ENCODE data around the gene TLN1. TPM values are rescaled to one million over a fixed set of nuclear protein-coding genes. Genes with fewer than 3 reads are reported as not detected.

TLN1 gene
- total and polyA plus RNA-seq, 10 donors: 79.9 to 881 (median 469) TPM

DNA sequence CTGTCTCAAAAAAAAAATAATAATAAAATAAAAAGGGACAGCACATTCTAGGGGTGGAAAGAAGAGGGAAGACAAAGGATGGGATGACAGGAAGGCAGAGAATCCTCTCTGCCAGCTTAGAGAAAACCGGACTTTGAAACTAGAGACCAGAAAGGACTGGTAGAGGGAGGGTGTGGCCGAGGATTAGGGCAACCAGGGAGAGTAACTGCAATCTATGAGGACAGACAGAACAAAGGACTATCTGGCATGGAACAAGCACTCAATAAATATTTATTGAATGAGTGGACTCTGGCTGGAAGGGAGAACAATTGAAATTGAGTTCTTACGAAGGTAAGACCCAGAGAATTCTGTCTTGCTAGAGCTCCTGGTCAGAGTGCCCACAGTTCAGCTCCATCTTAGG lies 14.6 kb upstream of the TLN1 start:
- TF ChIP-seq POLR2A (IDR thresholded peaks at IDR 0.05): no peak
- TF ChIP-seq POLR2AphosphoS5 (IDR thresholded peaks at IDR 0.05): no peak
- TF ChIP-seq, protein P1, sequence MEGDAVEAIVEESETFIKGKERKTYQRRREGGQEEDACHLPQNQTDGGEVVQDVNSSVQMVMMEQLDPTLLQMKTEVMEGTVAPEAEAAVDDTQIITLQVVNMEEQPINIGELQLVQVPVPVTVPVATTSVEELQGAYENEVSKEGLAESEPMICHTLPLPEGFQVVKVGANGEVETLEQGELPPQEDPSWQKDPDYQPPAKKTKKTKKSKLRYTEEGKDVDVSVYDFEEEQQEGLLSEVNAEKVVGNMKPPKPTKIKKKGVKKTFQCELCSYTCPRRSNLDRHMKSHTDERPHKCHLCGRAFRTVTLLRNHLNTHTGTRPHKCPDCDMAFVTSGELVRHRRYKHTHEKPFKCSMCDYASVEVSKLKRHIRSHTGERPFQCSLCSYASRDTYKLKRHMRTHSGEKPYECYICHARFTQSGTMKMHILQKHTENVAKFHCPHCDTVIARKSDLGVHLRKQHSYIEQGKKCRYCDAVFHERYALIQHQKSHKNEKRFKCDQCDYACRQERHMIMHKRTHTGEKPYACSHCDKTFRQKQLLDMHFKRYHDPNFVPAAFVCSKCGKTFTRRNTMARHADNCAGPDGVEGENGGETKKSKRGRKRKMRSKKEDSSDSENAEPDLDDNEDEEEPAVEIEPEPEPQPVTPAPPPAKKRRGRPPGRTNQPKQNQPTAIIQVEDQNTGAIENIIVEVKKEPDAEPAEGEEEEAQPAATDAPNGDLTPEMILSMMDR (IDR thresholded peaks at IDR 0.05 in 8 of 11, conservative IDR thresholded peaks at IDR 0.05 in 3 of 11): no peak
- Histone ChIP-seq H3K9me3 (no peaks in the 10 kb centered on the region), H3K4me3 (peak overlapping the region in 6 of 8 donors; percentile 69 to 96 (median 80)), H3K36me3 (peaks cover 0 to 58% (median 45%) of the 10 kb centered on the region in 6 donors), H3K4me1 (peaks cover 34 to 94% (median 56%) of the 10 kb centered on the region in 6 donors), H3K27ac (no peak overlapping the region), H3K27me3 (replicated peaks in 1 of 7) (no peaks in the 10 kb centered on the region)
- 63 to 80% (median 73%) methylated on average over 3 of the region's 3 CpGs for WGBS, 5 donors
- intact Hi-C loops (cut with DNase I; ENCODE audit: low total_unique reads): loop anchor here (10.0 kb wide), 1 partner anchor 58 kb away; no protein-coding TSS in a partner anchor
- DNase-seq: no peak

DNA sequence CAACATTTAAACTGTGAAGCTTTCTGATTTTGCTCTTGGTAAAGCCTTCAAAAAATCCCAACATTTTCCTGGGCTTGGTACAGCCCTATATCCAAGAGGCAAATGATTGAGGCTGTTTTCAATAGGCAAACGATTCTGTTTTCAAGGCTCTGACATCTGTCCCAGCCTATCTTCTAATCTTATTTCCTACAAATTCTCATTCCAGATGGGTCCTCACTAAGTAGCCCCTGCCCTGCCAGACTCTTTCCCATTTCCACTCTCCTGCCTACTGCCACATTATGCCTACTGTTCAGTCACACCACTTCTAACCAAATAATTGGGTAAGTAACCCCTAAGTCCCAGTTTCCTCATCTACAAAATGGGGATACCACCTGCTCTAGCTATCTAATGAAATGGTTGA lies 13.6 kb upstream of the TLN1 start:
- TF ChIP-seq POLR2A (IDR thresholded peaks at IDR 0.05) (no peak), POLR2AphosphoS5 (IDR thresholded peaks at IDR 0.05) (no peak)
- TF ChIP-seq, protein P1 (IDR thresholded peaks at IDR 0.05 in 8 of 11, conservative IDR thresholded peaks at IDR 0.05 in 3 of 11): no peak
- Histone ChIP-seq H3K36me3 (peaks cover 0 to 58% (median 44%) of the 10 kb centered on the region in 6 donors), H3K9me3 (no peaks in the 10 kb centered on the region), H3K4me3 (peak overlapping the region in 3 of 8 donors; percentile 74 to 96 (median 84)), H3K27me3 (replicated peaks in 1 of 7) (no peaks in the 10 kb centered on the region), H3K27ac (no peak overlapping the region), H3K4me1 (peaks cover 34 to 85% (median 52%) of the 10 kb centered on the region in 6 donors)
- intact Hi-C loops (cut with DNase I; ENCODE audit: low total_unique reads): loop anchor here (10.0 kb wide), 1 partner anchor 59 kb away; no protein-coding TSS in a partner anchor
- no peak for DNase-seq
- 55 to 69% (median 67%) methylated on average over 1 of the region's 1 CpG for WGBS, 5 donors

DNA sequence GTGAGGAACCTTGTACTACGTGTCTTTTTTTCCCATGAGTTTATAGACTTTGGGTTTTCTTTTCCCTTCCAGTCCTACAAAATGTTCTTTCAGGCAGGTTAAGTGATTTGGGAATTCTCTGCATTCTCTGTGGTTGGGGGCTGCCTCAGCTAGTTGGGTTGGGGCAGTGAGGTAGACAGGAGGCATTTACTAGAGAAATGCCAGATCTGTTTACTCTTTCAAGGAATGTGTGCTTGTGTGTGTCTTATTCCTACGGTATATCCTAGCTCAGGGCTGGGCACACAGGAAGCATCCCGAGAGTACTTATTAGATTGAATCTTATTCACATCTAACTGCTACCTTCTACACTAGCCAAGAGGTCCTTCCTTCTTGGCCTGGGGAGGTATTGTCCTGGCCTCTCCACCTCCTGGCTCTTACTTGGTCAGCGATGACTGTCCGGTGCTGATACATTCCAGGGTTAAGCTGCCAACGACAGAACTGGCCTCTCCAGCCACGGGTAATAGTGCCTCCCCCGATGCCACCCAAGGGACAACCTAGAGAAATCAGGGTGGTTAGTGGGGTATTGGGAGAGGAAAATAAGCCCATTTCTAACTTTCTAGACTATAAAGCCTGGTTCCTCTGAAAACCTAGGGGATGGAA lies 12.0 kb upstream of the TLN1 start:
- intact Hi-C loops (cut with DNase I; ENCODE audit: low total_unique reads): loop anchor here (10.0 kb wide), 1 partner anchor 61 kb away; no protein-coding TSS in a partner anchor
- no peaks in the 10 kb centered on the region for H3K27me3 ChIP-seq (replicated peaks in 1 of 7)
- WGBS, 5 donors: 87 to 93% (median 90%) methylated on average over 8 of the region's 8 CpGs
- no peaks in the 10 kb centered on the region for H3K9me3 ChIP-seq
- H3K36me3 ChIP-seq: peaks cover 0 to 72% (median 59%) of the 10 kb centered on the region in 6 donors
- H3K4me1 ChIP-seq: peaks cover 29 to 72% (median 41%) of the 10 kb centered on the region in 6 donors
- H3K4me3 ChIP-seq: no peak overlapping the region
- H3K27ac ChIP-seq: peak overlapping the region in 2 of 8 donors; percentile 18 to 22
- no peak for DNase-seq
- TF ChIP-seq POLR2A (IDR thresholded peaks at IDR 0.05) (no peak), POLR2AphosphoS5 (IDR thresholded peaks at IDR 0.05) (no peak)
- TF ChIP-seq, protein P1 (IDR thresholded peaks at IDR 0.05 in 8 of 11, conservative IDR thresholded peaks at IDR 0.05 in 3 of 11): no peak

DNA sequence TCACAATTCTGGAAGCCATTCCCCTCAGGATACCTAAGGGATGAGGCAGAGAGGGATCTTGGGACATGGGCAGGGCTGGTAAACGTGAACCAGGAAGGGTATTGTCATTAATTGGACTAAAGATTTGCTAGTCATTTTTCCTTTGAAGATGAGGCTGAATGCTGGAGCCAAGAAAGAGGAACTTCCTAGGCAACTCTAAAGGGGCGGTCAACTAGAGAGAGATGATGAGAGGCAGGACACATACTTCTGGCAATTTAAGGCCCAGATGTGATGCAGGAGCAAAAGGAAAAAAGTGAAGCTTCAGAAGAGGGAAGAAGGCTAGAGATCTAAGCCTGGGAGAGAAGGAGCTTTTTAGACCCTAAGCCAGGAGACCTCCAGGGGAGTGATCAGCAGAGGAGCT lies 11.5 kb upstream of the TLN1 start:
- TF ChIP-seq POLR2A (IDR thresholded peaks at IDR 0.05) (no peak), POLR2AphosphoS5 (IDR thresholded peaks at IDR 0.05) (no peak)
- TF ChIP-seq, protein P1 (IDR thresholded peaks at IDR 0.05 in 8 of 11, conservative IDR thresholded peaks at IDR 0.05 in 3 of 11): no peak
- no peaks in the 10 kb centered on the region for H3K9me3 ChIP-seq
- DNase-seq: no peak
- H3K27me3 ChIP-seq (replicated peaks in 1 of 7): no peaks in the 10 kb centered on the region
- peak overlapping the region in 2 of 8 donors; percentile 18 to 22 for H3K27ac ChIP-seq
- H3K36me3 ChIP-seq: peaks cover 0 to 77% (median 64%) of the 10 kb centered on the region in 6 donors
- H3K4me3 ChIP-seq: no peak overlapping the region
- intact Hi-C loops (cut with DNase I; ENCODE audit: low total_unique reads): loop anchor here (10.0 kb wide), 1 partner anchor 61 kb away; no protein-coding TSS in a partner anchor
- WGBS, 5 donors: 42 to 73% (median 63%) methylated on average over 2 of the region's 2 CpGs
- H3K4me1 ChIP-seq: peaks cover 29 to 70% (median 40%) of the 10 kb centered on the region in 6 donors

Data from spleen (tissue), 11 donors.